GM18526 (cell line): ENCODE measurements around the gene PPP1CB.

ENCODE experiments used
- POLR2A ChIP-seq: IDR thresholded peaks from 3 replicates; pipeline ENCODE4 v1.6.1; 2011; ENCODE audit not compliant: insufficient read length; ENCODE audit errors: extremely low read depth

The PPP1CB gene

GRCh38 chr2:28729698-28730097, 21.9 kb upstream of the PPP1CB start:
- TF ChIP-seq POLR2A: no peak

GRCh38 chr2:28730641-28731146, 20.9 kb upstream of the PPP1CB start:
- TF ChIP-seq POLR2A: no peak

- TF ChIP-seq POLR2A: no peak
Observed at GRCh38 chr2:28735511-28735910, 16.1 kb upstream of the PPP1CB start.

- no peak for TF ChIP-seq POLR2A
Observed at GRCh38 chr2:28736034-28736433, 15.6 kb upstream of the PPP1CB start.

- no peak for TF ChIP-seq POLR2A
Observed at GRCh38 chr2:28737655-28738054, 14.0 kb upstream of the PPP1CB start.

GRCh38 chr2:28745225-28745624, 6.4 kb upstream of the PPP1CB start:
- no peak for TF ChIP-seq POLR2A

GRCh38 chr2:28745876-28746275, 5.8 kb upstream of the PPP1CB start:
- no peak for TF ChIP-seq POLR2A

- TF ChIP-seq POLR2A: no peak
Observed at GRCh38 chr2:28746429-28747111, 5.1 kb upstream of the PPP1CB start.

- TF ChIP-seq POLR2A: no peak
Observed at GRCh38 chr2:28747714-28748113, 3.9 kb upstream of the PPP1CB start.

- TF ChIP-seq POLR2A: no peak
Observed at GRCh38 chr2:28748176-28748575, 3.5 kb upstream of the PPP1CB start.

- TF ChIP-seq POLR2A: no peak
Observed at GRCh38 chr2:28748941-28749340, 2.7 kb upstream of the PPP1CB start.

- TF ChIP-seq POLR2A: no peak
Observed at GRCh38 chr2:28749526-28749925, 2.1 kb upstream of the PPP1CB start.

GRCh38 chr2:28750316-28751251, 1.0 kb upstream of the PPP1CB start:
- TF ChIP-seq POLR2A: no peak

- TF ChIP-seq POLR2A: no peak
Observed at GRCh38 chr2:28751956-28752630, 463 bp downstream of the PPP1CB start.

- no peak for TF ChIP-seq POLR2A
Observed at GRCh38 chr2:28752631-28753376, 1.2 kb downstream of the PPP1CB start.
